ENCODE data around the gene TYMP.
"Not testable (repeated sequence)": the region's sequence is repeated elsewhere in the genome, so short reads cannot be mapped to it uniquely, and the experiment has no call there.

The TYMP gene

GRCh38 chr22:50544746-50545253 lies 15.0 kb upstream of the TYMP start:
- Histone ChIP-seq H3K4me1 (ENCODE audit: control insufficient read depth, low read depth, low read length) (no peaks in the 10 kb centered on the region), H3K27ac (ENCODE audit: low read length) (no peak overlapping the region), H3K27me3 (ENCODE audit: control insufficient read depth, insufficient read depth, low read length) (peaks cover 20% of the 10 kb centered on the region), H3K9me3 (ENCODE audit: control insufficient read depth, low read depth, low read length) (no peaks in the 10 kb centered on the region), H3K9ac (ENCODE audit: low read length) (no peak overlapping the region), H3K36me3 (ENCODE audit: control insufficient read depth, low read depth, low read length) (no peaks in the 10 kb centered on the region), H3K4me3 (ENCODE audit: low read length) (no peak overlapping the region)

- Histone ChIP-seq H3K9ac (ENCODE audit: low read length) (no peak overlapping the region), H3K4me3 (ENCODE audit: low read length) (no peak overlapping the region), H3K36me3 (ENCODE audit: control insufficient read depth, low read depth, low read length) (no peaks in the 10 kb centered on the region), H3K9me3 (ENCODE audit: control insufficient read depth, low read depth, low read length) (no peaks in the 10 kb centered on the region), H3K4me1 (ENCODE audit: control insufficient read depth, low read depth, low read length) (no peaks in the 10 kb centered on the region), H3K27ac (ENCODE audit: low read length) (no peak overlapping the region), H3K27me3 (ENCODE audit: control insufficient read depth, insufficient read depth, low read length) (peaks cover 20% of the 10 kb centered on the region)
Observed at GRCh38 chr22:50544078-50544745, 14.4 kb upstream of the TYMP start.

- Histone ChIP-seq H3K27ac (ENCODE audit: low read length) (no peak overlapping the region), H3K9me3 (ENCODE audit: control insufficient read depth, low read depth, low read length) (no peaks in the 10 kb centered on the region), H3K9ac (ENCODE audit: low read length) (no peak overlapping the region), H3K36me3 (ENCODE audit: control insufficient read depth, low read depth, low read length) (no peaks in the 10 kb centered on the region), H3K4me3 (ENCODE audit: low read length) (no peak overlapping the region), H3K27me3 (ENCODE audit: control insufficient read depth, insufficient read depth, low read length) (peaks cover 20% of the 10 kb centered on the region), H3K4me1 (ENCODE audit: control insufficient read depth, low read depth, low read length) (no peaks in the 10 kb centered on the region)
Observed at GRCh38 chr22:50542416-50542927, 12.7 kb upstream of the TYMP start.

GRCh38 chr22:50541667-50542026 lies 11.8 kb upstream of the TYMP start:
- not testable (repeated sequence) for H3K4me3 ChIP-seq (ENCODE audit: low read length); H3K27ac ChIP-seq (ENCODE audit: low read length); H3K9me3 ChIP-seq (ENCODE audit: control insufficient read depth, low read depth, low read length); H3K9ac ChIP-seq (ENCODE audit: low read length); H3K4me1 ChIP-seq (ENCODE audit: control insufficient read depth, low read depth, low read length); H3K36me3 ChIP-seq (ENCODE audit: control insufficient read depth, low read depth, low read length)
- peaks cover 20% of the 10 kb centered on the region for H3K27me3 ChIP-seq (ENCODE audit: control insufficient read depth, insufficient read depth, low read length)

DNA sequence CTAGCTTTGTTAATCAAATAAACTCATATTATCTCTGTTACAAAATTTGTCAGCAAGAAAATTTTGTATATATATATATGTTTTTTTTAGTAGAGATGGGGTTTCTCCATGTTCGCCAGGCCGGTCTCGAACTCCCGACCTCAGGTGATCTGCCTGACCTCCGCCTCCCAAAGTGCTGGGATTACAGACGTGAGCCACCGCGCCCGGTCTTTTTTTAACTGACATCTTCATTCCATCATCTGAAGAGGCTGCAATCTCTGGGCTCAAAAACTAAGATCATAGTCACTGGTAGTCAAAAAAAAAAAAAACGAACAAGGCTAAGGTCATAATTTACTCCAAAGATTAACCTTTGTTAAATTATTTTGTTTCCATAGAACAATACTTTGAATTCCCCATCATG lies 10.6 kb upstream of the TYMP start:
- Histone ChIP-seq H3K27me3 (ENCODE audit: control insufficient read depth, insufficient read depth, low read length) (peaks cover 19% of the 10 kb centered on the region), H3K9ac (ENCODE audit: low read length) (no peak overlapping the region), H3K4me1 (ENCODE audit: control insufficient read depth, low read depth, low read length) (no peaks in the 10 kb centered on the region), H3K36me3 (ENCODE audit: control insufficient read depth, low read depth, low read length) (no peaks in the 10 kb centered on the region), H3K9me3 (ENCODE audit: control insufficient read depth, low read depth, low read length) (no peaks in the 10 kb centered on the region), H3K4me3 (ENCODE audit: low read length) (no peak overlapping the region), H3K27ac (ENCODE audit: low read length) (no peak overlapping the region)

- peaks cover 15% of the 10 kb centered on the region for H3K27me3 ChIP-seq (ENCODE audit: control insufficient read depth, insufficient read depth, low read length)
- H3K9ac ChIP-seq (ENCODE audit: low read length), result no peak overlapping the region
- H3K9me3 ChIP-seq (ENCODE audit: control insufficient read depth, low read depth, low read length), result no peaks in the 10 kb centered on the region
- no peaks in the 10 kb centered on the region for H3K4me1 ChIP-seq (ENCODE audit: control insufficient read depth, low read depth, low read length)
- H3K36me3 ChIP-seq (ENCODE audit: control insufficient read depth, low read depth, low read length), result no peaks in the 10 kb centered on the region
- H3K27ac ChIP-seq (ENCODE audit: low read length), result no peak overlapping the region
- no peak overlapping the region for H3K4me3 ChIP-seq (ENCODE audit: low read length)
Observed at GRCh38 chr22:50537765-50538164, 8.0 kb upstream of the TYMP start.

DNA sequence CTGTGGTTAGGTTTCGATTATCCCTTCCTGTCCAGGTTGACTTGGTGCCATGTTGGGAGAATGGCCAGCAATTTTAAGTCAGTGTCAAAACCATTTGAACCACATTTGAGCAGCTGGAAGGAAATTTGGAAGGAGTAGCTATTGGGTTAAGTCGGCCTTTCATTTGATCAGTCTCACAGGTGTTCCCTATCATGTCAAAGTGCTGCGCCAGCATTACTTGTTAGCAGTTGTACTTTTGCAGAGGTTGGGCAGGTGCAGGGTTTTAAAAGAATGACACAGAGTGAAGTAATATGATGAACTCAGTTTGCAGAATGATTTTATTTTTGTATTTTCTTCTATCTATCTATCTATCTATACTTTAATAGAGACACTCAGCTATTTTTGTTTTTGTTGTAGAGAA lies 6.4 kb upstream of the TYMP start:
- Histone ChIP-seq H3K36me3 (ENCODE audit: control insufficient read depth, low read depth, low read length) (no peaks in the 10 kb centered on the region), H3K27ac (ENCODE audit: low read length) (no peak overlapping the region), H3K27me3 (ENCODE audit: control insufficient read depth, insufficient read depth, low read length) (peaks cover 31% of the 10 kb centered on the region), H3K4me3 (ENCODE audit: low read length) (no peak overlapping the region), H3K4me1 (ENCODE audit: control insufficient read depth, low read depth, low read length) (no peaks in the 10 kb centered on the region), H3K9ac (ENCODE audit: low read length) (no peak overlapping the region), H3K9me3 (ENCODE audit: control insufficient read depth, low read depth, low read length) (no peaks in the 10 kb centered on the region)

DNA sequence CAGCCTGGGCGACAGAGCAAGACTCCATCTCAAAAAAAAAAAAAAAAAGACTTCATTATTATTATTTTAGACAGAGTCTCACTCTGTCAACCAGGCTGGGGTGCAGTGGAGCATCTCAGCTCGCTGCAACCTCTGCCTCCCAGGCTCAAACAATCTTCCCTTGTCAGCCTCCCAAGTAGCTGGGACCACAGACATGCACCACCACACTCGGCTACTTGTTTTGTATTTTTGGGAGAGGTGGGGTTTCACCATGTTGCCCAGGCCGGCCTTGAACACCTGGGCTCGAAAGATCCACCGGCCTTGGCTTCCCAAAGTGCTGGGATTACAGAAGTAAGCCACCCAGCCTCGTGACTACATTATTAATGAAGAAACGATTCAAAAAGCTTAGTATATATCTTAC lies 5.3 kb upstream of the TYMP start:
- no peak overlapping the region for H3K27ac ChIP-seq (ENCODE audit: low read length)

GRCh38 chr22:50533856-50534711 lies 4.3 kb upstream of the TYMP start:
- H3K4me3 ChIP-seq (ENCODE audit: low read length); H3K36me3 ChIP-seq (ENCODE audit: control insufficient read depth, low read depth, low read length); H3K27ac ChIP-seq (ENCODE audit: low read length); H3K9me3 ChIP-seq (ENCODE audit: control insufficient read depth, low read depth, low read length); H3K9ac ChIP-seq (ENCODE audit: low read length); H3K4me1 ChIP-seq (ENCODE audit: control insufficient read depth, low read depth, low read length): not testable (repeated sequence)
- H3K27me3 ChIP-seq (ENCODE audit: control insufficient read depth, insufficient read depth, low read length), result peaks cover 52% of the 10 kb centered on the region

More for the DNA sequence above, 5.3 kb upstream of the TYMP start:
- no peaks in the 10 kb centered on the region for H3K9me3 ChIP-seq (ENCODE audit: control insufficient read depth, low read depth, low read length)
- H3K4me1 ChIP-seq (ENCODE audit: control insufficient read depth, low read depth, low read length), result peaks cover 3% of the 10 kb centered on the region
- peaks cover 42% of the 10 kb centered on the region for H3K27me3 ChIP-seq (ENCODE audit: control insufficient read depth, insufficient read depth, low read length)
- H3K4me3 ChIP-seq (ENCODE audit: low read length), result no peak overlapping the region
- no peak overlapping the region for H3K9ac ChIP-seq (ENCODE audit: low read length)
- no peaks in the 10 kb centered on the region for H3K36me3 ChIP-seq (ENCODE audit: control insufficient read depth, low read depth, low read length)

DNA sequence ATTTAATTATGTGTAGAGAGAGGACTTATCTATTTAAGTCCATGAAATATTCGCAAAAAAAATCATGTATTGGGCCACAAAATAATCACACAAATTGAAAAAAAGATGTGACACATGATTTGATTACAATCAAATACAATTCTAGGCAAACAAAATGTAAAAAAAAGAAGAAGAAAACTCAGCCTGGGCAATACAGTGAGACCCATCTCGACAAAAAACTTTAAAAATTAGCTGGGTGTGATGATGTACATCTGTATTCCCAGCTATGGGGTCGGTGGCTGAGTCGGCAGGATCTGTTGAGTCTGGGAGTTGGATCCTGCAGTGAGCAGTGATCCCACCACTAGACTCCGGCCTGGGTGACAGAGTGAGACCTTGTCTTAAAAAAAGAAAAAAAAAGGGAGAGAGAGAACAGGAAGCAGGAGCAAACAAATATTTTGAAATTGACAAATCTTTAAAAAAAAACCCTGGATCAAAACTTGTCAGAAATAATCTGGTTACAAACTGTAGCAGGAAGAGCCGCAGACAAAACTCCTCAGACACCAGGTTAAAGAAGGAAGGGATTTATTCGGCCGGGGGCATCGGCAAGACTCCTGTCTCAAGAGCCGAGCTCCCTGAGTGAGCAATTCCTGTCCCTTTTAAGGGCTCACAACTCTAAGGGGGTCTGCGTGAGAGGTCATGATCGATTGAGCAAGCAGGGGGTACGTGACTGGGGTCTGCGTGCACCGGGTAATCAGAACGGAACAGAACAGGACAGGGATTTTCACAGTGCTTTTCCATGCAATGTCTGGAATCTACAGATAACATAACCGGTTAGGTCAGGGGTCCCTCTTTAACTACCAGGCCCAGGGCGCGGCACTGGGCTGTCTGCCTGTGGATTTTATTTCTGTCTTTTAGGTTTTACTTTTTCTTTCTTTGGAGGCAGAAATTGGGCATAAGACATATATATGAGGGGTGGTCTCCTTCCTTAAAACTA lies 3.3 kb upstream of the TYMP start:
- H3K9ac ChIP-seq (ENCODE audit: low read length), result no peak overlapping the region
- H3K27ac ChIP-seq (ENCODE audit: low read length), result no peak overlapping the region
- H3K27me3 ChIP-seq (ENCODE audit: control insufficient read depth, insufficient read depth, low read length), result peaks cover 62% of the 10 kb centered on the region
- H3K36me3 ChIP-seq (ENCODE audit: control insufficient read depth, low read depth, low read length), result no peaks in the 10 kb centered on the region
- no peak overlapping the region for H3K4me3 ChIP-seq (ENCODE audit: low read length)
- H3K9me3 ChIP-seq (ENCODE audit: control insufficient read depth, low read depth, low read length), result no peaks in the 10 kb centered on the region
- H3K4me1 ChIP-seq (ENCODE audit: control insufficient read depth, low read depth, low read length), result peaks cover 3% of the 10 kb centered on the region
